ENCODE results near the gene PLD1.
A peak's percentile ranks its signal among the peaks of the same experiment; 100 is the strongest.

Gene PLD1

GRCh38 chr3:171704814-171705213, 105.5 kb downstream of the PLD1 start:
- no peak overlapping the region for H3K27ac ChIP-seq (replicated peaks)
- H3K4me3 ChIP-seq (replicated peaks; ENCODE audit: insufficient read depth, low read length) = no peak overlapping the region
- no peaks in the 10 kb centered on the region for H3K27me3 ChIP-seq (ENCODE audit: insufficient read depth, poor library complexity, severe bottlenecking)
- TF ChIP-seq SPI1 (IDR thresholded peaks at IDR 0.05; ENCODE audit: borderline replicate concordance, low read depth) (no peak), GABPA (IDR thresholded peaks at IDR 0.05; ENCODE audit: low read depth) (no peak)
- no peak for DNase-seq (ENCODE audit: low read depth in 1 of 2, low spot score in 1 of 2)

GRCh38 chr3:171704002-171704401, 106.3 kb downstream of the PLD1 start:
- TF ChIP-seq CTCF (IDR thresholded peaks at IDR 0.05; ENCODE audit: insufficient read depth, low read length) (peak; percentile 58), GABPA (IDR thresholded peaks at IDR 0.05; ENCODE audit: low read depth) (no peak), POLR2AphosphoS5 (IDR thresholded peaks at IDR 0.05; ENCODE audit: low read depth) (no peak)
- Histone ChIP-seq H3K27me3 (ENCODE audit: insufficient read depth, poor library complexity, severe bottlenecking) (no peaks in the 10 kb centered on the region), H3K4me3 (replicated peaks; ENCODE audit: insufficient read depth, low read length) (no peak overlapping the region), H3K27ac (replicated peaks) (no peak overlapping the region)
- peak; percentile 2 to 39 for DNase-seq (ENCODE audit: low read depth in 1 of 2, low spot score in 1 of 2)

GRCh38 chr3:171703144-171703543, 107.1 kb downstream of the PLD1 start:
- DNase-seq (ENCODE audit: low read depth in 1 of 2, low spot score in 1 of 2) = no peak
- H3K4me3 ChIP-seq (replicated peaks; ENCODE audit: insufficient read depth, low read length) = no peak overlapping the region

GRCh38 chr3:171700653-171701052, 109.6 kb downstream of the PLD1 start:
- Histone ChIP-seq H3K4me3 (replicated peaks; ENCODE audit: insufficient read depth, low read length) (no peak overlapping the region), H3K27ac (replicated peaks) (no peak overlapping the region), H3K27me3 (ENCODE audit: insufficient read depth, poor library complexity, severe bottlenecking) (no peaks in the 10 kb centered on the region)
- no peak for DNase-seq (ENCODE audit: low read depth in 1 of 2, low spot score in 1 of 2)
- TF ChIP-seq POLR2AphosphoS5 (IDR thresholded peaks at IDR 0.05; ENCODE audit: low read depth) (no peak), GABPA (IDR thresholded peaks at IDR 0.05; ENCODE audit: low read depth) (no peak), CTCF (IDR thresholded peaks at IDR 0.05; ENCODE audit: insufficient read depth, low read length) (no peak), SPI1 (IDR thresholded peaks at IDR 0.05; ENCODE audit: borderline replicate concordance, low read depth) (no peak), REST (IDR thresholded peaks at IDR 0.05; ENCODE audit: insufficient replicate concordance, low read depth) (no peak)

More at GRCh38 chr3:171703144-171703543, 107.1 kb downstream of the PLD1 start:
- TF ChIP-seq CTCF (IDR thresholded peaks at IDR 0.05; ENCODE audit: insufficient read depth, low read length) (no peak), SPI1 (IDR thresholded peaks at IDR 0.05; ENCODE audit: borderline replicate concordance, low read depth) (no peak), GABPA (IDR thresholded peaks at IDR 0.05; ENCODE audit: low read depth) (no peak), REST (IDR thresholded peaks at IDR 0.05; ENCODE audit: insufficient replicate concordance, low read depth) (no peak), POLR2AphosphoS5 (IDR thresholded peaks at IDR 0.05; ENCODE audit: low read depth) (no peak)
- H3K27me3 ChIP-seq (ENCODE audit: insufficient read depth, poor library complexity, severe bottlenecking) = no peaks in the 10 kb centered on the region
- H3K27ac ChIP-seq (replicated peaks) = no peak overlapping the region

Measured in HL-60 (cell line).